Right lobe of liver (tissue), 4 donors: ENCODE measurements around the gene HIF1AN.

Experiments used
- POLR2A ChIP-seq: fragments of 450-650 bp; IDR thresholded peaks from one replicate; pipeline ENCODE4 v1.6.1; 2017; ENCODE audit warnings: antibody characterized with exemption, mild to moderate bottlenecking
- TF ChIP-seq, protein P1 (sequence below), 4 donors: fragments of 200-600 bp in 3 of 4; fragments of 450-650 bp in 1 of 4; IDR thresholded peaks; one replicate each; pipeline versions ENCODE4 v1.5.1 to v1.8.0; 2016 to 2022; ENCODE audit warnings: antibody characterized with exemption in 4 of 4, mild to moderate bottlenecking in 2 of 4
- donor health status: DM: no; HTN: no; CAD: no.
- donor health status: DM: no; HTN: no; CAD: no.
- donor health status: DM: no; HTN: yes; CAD: no.

DNA sequence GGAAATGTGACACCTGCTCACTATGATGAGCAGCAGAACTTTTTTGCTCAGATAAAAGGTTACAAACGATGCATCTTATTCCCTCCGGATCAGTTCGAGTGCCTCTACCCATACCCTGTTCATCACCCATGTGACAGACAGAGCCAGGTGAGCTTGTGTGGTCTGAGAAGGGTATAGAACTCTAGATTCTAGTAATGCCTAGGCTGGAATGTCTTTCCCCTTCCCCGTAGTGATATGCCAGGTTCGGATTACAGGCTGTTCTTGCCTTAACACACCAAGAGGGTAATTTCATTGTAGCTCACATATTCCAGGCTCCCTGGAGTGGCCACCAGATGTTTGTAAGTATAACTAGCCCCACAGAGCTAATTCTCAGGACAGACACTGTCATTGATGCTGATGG lies 9.2 kb downstream of the HIF1AN start:
- TF ChIP-seq, protein P1, sequence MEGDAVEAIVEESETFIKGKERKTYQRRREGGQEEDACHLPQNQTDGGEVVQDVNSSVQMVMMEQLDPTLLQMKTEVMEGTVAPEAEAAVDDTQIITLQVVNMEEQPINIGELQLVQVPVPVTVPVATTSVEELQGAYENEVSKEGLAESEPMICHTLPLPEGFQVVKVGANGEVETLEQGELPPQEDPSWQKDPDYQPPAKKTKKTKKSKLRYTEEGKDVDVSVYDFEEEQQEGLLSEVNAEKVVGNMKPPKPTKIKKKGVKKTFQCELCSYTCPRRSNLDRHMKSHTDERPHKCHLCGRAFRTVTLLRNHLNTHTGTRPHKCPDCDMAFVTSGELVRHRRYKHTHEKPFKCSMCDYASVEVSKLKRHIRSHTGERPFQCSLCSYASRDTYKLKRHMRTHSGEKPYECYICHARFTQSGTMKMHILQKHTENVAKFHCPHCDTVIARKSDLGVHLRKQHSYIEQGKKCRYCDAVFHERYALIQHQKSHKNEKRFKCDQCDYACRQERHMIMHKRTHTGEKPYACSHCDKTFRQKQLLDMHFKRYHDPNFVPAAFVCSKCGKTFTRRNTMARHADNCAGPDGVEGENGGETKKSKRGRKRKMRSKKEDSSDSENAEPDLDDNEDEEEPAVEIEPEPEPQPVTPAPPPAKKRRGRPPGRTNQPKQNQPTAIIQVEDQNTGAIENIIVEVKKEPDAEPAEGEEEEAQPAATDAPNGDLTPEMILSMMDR (IDR thresholded peaks at IDR 0.05) = no peak
- no peak for TF ChIP-seq POLR2A
